ENCODE data around the gene NOS1AP. TPM values are rescaled to one million over a fixed set of nuclear protein-coding genes. Genes with fewer than 3 reads are reported as not detected.

The NOS1AP gene
- polyA plus RNA-seq, 1 of the 3 experiments (the other 2 are of a cell fraction) = 0.03 TPM

GRCh38 chr1:162093095-162093494, 23.6 kb downstream of the NOS1AP start (continued):
- TF ChIP-seq RCOR1 (IDR thresholded peaks at IDR 0.05; ENCODE audit: low read length) (no peak), RXRA (IDR thresholded peaks at IDR 0.05; ENCODE audit: borderline replicate concordance, low read depth) (no peak), GATA2 (CRISPR knock-in tag; IDR thresholded peaks at IDR 0.05) (no peak)

DNA sequence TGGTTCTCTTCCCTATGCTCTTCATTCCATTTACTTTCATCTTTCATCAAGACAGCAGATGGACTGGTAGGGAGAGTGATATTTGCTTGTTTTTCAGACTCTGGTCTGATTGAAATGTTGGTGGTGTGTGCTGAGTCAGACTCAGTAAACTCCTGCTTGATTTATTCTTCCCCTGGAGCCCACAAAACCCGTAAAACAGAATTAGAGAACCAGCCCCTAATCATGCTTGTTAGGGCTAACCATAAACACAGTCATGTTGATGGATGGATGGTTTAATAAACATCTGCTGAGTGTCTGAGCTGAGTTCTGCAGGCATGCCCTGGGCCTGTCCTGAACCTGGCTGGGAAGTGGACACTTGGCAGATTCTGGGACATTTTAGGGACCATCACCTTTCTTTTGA, 24.8 kb downstream of the NOS1AP start:
- WGBS (ENCODE audit: low lambda C conversion rate) = 19% methylated on average over 1 of the region's 1 CpG
- DNase-seq = no peak
- ChIA-PET POLR2A (no interaction called here), CTCF (interaction anchor here (0.7 kb wide), 1 partner anchor 38 kb away, joined by 4 read pairs; no protein-coding TSS in a partner anchor)
- no peaks in the 10 kb centered on the region for H3K9me3 ChIP-seq
- no peaks in the 10 kb centered on the region for H3F3A ChIP-seq (replicated peaks; ENCODE audit: insufficient read depth)
- no peaks in the 10 kb centered on the region for H3K9me2 ChIP-seq
- no peak overlapping the region for H3K27ac ChIP-seq (ENCODE audit: low read depth in 2 of 2, low read length in 1 of 2)
- H3K9ac ChIP-seq = no peak overlapping the region
- no peak overlapping the region for H2AFZ ChIP-seq (ENCODE audit: low read depth)
- H3K36me3 ChIP-seq (replicated peaks in 1 of 2; ENCODE audit: control insufficient read depth in 1 of 2, insufficient read depth in 2 of 2, low read length in 1 of 2) = no peaks in the 10 kb centered on the region
- no peaks in the 10 kb centered on the region; a peak in 1 of 4 replicates for H3K4me1 ChIP-seq (ENCODE audit: control insufficient read depth in 1 of 2, insufficient read depth in 2 of 2, low read depth in 1 of 2, low read length in 1 of 2)
- H3K27me3 ChIP-seq (ENCODE audit: insufficient read depth) = no peaks in the 10 kb centered on the region
- no peak overlapping the region for H3K4me2 ChIP-seq
- H4K20me1 ChIP-seq (ENCODE audit: insufficient read depth) = no peaks in the 10 kb centered on the region
- H3K79me2 ChIP-seq (ENCODE audit: insufficient read depth) = no peaks in the 10 kb centered on the region
- H3K4me3 ChIP-seq (ENCODE audit: low read depth in 2 of 2, low read length in 1 of 2) = no peak overlapping the region
- TF ChIP-seq GABPA (IDR thresholded peaks at IDR 0.05; ENCODE audit: low read depth) (no peak), YY1 (IDR thresholded peaks at IDR 0.05; ENCODE audit: low read depth) (no peak), GATA2 (CRISPR knock-in tag; IDR thresholded peaks at IDR 0.05) (no peak), MXI1 (IDR thresholded peaks at IDR 0.05; ENCODE audit: low read depth, low read length) (no peak), SIN3A (IDR thresholded peaks at IDR 0.05; ENCODE audit: borderline replicate concordance, low read depth, low read length) (no peak), POLR2AphosphoS5 (IDR thresholded peaks at IDR 0.05; ENCODE audit: low read depth, low read length) (no peak), JUND (IDR thresholded peaks at IDR 0.05) (no peak), NRF1 (IDR thresholded peaks at IDR 0.05; ENCODE audit: low read depth, low read length) (no peak), RXRA (IDR thresholded peaks at IDR 0.05; ENCODE audit: borderline replicate concordance, low read depth) (no peak), EP300 (IDR thresholded peaks at IDR 0.05; ENCODE audit: borderline replicate concordance in 1 of 2, low read depth in 1 of 2, low read length in 1 of 2) (no peak), CHD2 (IDR thresholded peaks at IDR 0.05; ENCODE audit: low read length, partially characterized antibody) (no peak), SMC3 (IDR thresholded peaks at IDR 0.05; ENCODE audit: low read depth, low read length) (no peak), ELF1 (IDR thresholded peaks at IDR 0.05) (no peak), MAX (IDR thresholded peaks at IDR 0.05; ENCODE audit: low read depth) (no peak), EZH2phosphoT487 (IDR thresholded peaks at IDR 0.05; ENCODE audit: borderline replicate concordance, low read depth) (no peak), FOSL2 (IDR thresholded peaks at IDR 0.05; ENCODE audit: borderline replicate concordance, low read depth) (no peak)
- TF ChIP-seq, protein P1, sequence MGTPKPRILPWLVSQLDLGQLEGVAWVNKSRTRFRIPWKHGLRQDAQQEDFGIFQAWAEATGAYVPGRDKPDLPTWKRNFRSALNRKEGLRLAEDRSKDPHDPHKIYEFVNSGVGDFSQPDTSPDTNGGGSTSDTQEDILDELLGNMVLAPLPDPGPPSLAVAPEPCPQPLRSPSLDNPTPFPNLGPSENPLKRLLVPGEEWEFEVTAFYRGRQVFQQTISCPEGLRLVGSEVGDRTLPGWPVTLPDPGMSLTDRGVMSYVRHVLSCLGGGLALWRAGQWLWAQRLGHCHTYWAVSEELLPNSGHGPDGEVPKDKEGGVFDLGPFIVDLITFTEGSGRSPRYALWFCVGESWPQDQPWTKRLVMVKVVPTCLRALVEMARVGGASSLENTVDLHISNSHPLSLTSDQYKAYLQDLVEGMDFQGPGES (IDR thresholded peaks at IDR 0.05; ENCODE audit: low read depth, low read length) = no peak
- TF ChIP-seq, protein P2, sequence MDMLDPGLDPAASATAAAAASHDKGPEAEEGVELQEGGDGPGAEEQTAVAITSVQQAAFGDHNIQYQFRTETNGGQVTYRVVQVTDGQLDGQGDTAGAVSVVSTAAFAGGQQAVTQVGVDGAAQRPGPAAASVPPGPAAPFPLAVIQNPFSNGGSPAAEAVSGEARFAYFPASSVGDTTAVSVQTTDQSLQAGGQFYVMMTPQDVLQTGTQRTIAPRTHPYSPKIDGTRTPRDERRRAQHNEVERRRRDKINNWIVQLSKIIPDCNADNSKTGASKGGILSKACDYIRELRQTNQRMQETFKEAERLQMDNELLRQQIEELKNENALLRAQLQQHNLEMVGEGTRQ (IDR thresholded peaks at IDR 0.05; ENCODE audit: borderline replicate concordance, low read depth, low read length) = no peak
- TF ChIP-seq, protein P3, sequence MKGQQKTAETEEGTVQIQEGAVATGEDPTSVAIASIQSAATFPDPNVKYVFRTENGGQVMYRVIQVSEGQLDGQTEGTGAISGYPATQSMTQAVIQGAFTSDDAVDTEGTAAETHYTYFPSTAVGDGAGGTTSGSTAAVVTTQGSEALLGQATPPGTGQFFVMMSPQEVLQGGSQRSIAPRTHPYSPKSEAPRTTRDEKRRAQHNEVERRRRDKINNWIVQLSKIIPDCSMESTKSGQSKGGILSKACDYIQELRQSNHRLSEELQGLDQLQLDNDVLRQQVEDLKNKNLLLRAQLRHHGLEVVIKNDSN (IDR thresholded peaks at IDR 0.05; ENCODE audit: borderline replicate concordance, low read depth) = no peak
- TF ChIP-seq, protein P4, sequence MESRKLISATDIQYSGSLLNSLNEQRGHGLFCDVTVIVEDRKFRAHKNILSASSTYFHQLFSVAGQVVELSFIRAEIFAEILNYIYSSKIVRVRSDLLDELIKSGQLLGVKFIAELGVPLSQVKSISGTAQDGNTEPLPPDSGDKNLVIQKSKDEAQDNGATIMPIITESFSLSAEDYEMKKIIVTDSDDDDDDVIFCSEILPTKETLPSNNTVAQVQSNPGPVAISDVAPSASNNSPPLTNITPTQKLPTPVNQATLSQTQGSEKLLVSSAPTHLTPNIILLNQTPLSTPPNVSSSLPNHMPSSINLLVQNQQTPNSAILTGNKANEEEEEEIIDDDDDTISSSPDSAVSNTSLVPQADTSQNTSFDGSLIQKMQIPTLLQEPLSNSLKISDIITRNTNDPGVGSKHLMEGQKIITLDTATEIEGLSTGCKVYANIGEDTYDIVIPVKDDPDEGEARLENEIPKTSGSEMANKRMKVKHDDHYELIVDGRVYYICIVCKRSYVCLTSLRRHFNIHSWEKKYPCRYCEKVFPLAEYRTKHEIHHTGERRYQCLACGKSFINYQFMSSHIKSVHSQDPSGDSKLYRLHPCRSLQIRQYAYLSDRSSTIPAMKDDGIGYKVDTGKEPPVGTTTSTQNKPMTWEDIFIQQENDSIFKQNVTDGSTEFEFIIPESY (IDR thresholded peaks at IDR 0.05; ENCODE audit: borderline replicate concordance, low read depth) = no peak

Data from SK-N-SH (cell line).